ENCODE data around the gene CCNT1. TPM values are rescaled to one million over a fixed set of nuclear protein-coding genes. Genes with fewer than 3 reads are reported as not detected.
A peak's percentile ranks its signal among the peaks of the same experiment; 100 is the strongest.
"Not testable (repeated sequence)": the region's sequence is repeated elsewhere in the genome, so short reads cannot be mapped to it uniquely, and the experiment has no call there.

The CCNT1 gene
- total RNA-seq, result 27.3 TPM

DNA sequence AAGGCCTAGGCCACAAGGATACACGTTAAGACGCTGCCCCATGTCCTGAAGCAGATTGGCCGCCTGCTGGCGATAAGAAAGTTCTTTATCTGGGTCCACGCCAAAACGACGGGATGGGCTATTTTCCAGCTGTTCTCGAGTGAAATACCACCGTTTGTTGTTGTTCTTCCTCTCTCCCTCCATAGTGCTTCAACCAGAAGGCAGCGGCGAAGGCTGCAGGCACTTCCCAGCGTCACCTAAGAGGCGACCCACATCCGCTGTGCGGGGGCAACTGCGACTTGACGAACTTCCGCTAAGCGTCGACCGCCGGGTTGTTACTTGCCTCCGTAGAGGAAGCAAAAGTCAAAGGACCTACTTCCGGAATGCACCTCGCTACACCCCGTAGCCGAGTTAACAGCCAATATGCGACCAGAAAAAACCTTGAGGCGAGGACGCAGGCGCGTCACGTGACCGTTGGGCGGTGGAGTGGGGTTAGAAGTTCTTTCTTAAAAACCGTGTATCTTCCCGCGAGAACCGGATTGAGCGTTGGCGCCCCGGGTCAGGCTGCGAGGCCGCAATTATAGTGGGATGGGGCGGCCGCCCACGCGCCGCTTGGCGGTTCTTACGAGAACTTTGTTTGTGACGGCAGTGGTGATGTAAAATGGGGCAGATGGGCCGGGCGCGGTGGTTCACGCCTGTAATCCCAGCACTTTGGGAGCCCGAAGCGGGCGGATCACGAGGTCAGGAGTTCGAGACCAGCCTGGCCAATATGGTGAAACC, at the start of gene CCNT1:
CCNT1 (minus strand) TSS at position 215 of the 759 bp plus-strand sequence; CDS start at position 183, 32 bp downstream.
- peak; percentile 100 for DNase-seq

DNA sequence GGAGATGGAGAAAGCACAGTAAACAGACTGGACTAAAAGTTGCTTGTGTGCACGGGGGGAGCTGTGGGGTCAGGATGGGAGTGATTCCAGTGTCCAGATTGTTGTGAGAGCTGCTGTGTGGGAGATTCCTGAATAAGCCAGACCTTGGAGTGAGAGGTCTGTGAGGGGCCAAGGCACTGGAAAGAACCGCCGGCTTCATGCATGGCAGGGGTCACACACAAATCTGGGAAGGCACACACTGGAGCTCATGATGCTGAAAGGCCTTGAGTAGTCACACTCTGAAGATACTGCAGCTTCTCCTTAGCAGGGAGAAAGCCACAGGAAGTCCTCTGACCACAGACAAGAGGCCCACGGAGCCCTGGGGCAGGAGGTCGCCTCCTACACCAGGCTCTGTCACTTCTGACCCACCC, 49.3 kb upstream of the CCNT1 start:
- no peak for DNase-seq

DNA sequence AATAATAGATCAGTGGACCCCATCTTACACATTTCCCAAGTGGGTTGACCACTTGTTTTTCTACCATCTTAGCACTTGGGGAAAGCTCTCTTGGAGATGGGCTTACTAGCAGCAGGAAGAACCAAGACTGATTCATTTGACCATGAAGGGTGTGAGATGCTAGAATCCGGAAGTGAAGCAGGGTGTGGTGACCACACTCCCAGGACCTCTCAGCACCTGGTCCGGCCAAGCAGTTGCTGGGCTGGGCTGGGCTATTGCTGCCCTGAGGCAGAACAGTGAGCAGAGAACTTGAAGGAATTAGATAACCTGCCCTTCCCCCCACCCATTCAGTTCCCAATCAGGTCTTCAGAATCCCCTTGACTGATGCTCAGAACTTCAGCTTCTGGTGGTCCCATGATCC, 48.0 kb upstream of the CCNT1 start:
- no peak for DNase-seq

DNA sequence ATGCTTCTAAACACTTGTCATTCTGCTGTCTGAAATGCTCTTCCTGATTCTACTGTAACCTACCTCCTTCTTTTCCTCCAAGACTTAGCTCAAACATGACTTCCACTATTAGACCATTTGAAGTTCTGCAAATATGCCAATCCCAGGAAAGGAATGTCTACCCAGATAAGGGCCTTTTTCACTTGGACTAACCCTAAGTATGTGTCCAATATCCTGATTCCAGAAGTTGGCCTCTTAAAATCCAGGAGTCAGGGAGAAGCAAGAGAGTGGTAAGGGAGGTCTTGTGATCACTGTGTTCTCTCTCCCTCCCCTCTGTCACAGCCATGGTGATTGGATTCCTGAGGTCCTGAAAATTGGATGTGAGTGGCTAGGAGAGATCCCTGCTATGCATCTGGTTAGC, 42.2 kb upstream of the CCNT1 start:
- no peak for DNase-seq

DNA sequence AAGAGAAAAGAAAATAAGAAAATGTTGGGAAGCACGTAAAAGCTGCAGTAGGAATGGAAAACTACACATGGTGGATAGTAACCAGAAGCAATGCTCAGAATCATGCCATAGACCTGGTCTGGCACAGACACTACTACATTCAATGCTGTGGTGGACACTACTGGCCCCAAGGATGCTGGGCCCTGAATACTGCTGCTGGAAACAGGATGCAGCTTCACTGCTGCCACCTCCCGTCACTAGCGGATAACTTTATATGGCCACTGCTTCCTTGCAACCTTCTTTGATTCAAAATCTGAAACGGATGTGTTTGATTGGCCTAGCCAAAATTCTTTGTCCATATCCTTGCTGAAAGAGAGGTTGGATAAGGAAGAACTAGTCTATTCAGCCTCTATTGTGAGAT, 41.7 kb upstream of the CCNT1 start:
- DNase-seq, result no peak

DNA sequence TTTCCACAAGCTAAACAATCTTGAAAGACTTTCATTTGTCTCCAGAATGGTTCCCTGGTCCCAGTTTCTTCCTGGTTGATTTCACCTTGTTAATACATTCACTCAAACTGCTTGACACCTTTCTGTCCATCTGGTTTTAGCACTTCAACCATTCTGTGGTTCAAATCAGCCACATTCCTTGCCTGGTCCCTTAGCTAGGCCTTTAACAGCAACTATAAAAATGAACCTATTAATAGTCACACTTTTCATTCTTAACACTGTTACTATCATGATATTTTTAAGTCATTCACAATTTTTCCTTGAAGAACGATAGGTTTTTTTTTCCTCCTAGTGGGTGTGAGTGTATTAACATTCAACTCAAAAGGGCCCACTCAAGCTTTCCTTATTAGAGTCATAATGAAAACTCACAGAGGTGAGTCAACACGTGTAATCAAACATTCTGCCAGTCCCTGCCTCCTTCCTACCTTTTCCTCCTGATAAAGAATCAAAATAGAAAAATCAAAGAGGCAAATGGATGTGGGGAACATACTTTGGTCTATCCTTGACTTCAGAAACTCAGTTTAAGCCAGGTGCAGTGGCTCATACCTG, 34.4 kb upstream of the CCNT1 start:
- DNase-seq, result no peak

DNA sequence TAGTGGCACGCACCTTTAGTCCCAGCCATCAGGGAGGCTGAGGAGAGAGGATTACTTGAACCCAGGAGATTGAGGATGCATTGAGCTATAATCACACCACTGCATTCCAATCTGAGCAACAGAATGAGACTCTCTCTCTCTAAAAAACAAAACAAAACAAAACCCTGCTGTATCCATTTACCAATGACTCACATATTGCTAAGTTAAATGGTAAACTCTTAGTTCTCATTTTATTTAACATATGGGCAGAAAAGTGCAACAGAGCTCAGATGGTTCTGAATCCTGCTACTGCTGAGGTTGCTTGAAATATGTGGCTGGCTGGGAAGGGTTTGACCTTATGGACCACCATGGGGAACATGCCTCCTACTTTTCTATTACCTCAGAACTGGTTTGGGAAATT, 33.7 kb upstream of the CCNT1 start:
- DNase-seq, result no peak

DNA sequence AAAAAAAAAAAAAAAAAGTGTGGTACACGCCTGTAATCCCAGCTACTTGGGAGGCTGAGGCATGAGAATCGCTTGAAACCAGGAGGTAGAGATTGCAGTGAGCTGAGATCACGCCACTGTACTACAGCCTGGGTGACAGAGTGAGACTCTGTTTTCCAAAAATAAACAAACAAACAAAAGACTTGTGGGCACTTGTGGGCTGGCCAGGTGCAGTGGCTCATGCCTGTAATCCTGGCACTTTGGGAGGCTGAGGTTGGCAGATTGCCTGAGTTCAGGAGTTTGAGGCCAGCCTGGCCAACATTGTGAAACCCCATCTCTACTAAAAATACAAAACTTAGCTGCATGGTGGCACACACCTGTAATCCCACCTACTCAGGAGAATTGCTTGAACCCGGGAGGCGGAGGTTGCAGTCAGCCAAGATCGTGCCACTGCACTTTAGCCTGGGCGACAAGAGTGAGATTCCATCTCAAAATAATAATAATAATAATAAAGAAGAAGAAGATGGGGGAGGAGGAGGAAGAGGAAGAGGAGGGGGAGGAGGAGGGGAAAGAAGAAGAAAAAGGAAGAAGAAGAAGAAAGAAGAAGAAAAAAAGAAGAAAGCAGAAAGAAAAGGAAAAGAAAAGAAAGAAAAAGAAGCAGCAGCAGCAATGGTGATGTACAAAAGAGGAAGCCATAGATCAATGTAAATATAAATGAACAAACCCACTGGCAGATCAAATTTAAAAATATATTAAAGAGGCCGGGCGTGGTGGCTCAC, 27.9 kb upstream of the CCNT1 start:
- DNase-seq, result no peak

DNA sequence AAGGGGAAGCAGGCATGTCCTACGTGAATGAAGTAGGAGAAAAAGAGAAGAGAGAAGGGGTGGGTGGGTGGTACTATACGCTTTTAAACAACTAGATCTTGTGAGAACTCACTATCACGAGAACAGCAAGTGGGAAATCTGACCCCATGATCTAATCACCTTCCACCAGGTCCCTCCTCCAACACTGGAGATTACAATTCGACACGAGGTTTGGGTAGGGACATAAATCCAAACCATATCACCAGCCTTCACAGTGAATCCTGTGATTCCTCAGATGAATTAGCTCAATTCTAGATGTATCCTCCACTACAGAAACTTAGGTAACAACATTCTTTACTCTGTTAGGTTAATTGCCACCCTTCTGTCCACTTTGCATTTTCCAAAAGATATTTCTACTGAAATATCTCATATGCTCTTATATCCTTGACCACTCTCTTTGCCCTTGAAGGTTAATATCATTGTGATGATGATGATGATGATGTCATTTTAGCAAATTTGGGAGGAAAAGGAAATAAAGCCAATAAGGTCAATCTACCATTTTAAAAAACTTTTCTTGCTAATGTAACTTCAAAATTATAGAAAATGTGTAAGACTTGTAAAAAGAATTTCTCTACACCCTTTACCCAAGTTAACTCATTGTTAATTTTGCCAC, 23.2 kb upstream of the CCNT1 start:
- DNase-seq, result no peak

DNA sequence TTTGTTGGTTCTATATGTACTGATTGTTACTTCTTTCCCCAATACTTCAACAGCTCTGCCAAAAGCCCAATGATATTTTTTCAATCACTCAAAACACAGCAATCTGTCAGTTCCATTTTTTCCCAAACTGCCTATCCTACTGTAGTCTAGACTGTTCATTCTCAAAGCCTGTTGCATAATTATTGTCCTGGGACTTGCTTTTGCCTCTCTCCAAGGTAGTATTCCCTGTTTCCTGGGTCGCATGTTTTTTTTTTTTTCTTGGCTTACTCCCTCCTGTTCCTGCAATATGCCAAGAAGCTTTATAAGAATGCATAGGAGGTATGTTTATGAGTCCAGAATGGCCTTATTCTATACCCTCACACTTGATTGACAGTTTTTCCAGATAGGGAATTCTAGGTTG, 19.9 kb upstream of the CCNT1 start:
- DNase-seq, result no peak

DNA sequence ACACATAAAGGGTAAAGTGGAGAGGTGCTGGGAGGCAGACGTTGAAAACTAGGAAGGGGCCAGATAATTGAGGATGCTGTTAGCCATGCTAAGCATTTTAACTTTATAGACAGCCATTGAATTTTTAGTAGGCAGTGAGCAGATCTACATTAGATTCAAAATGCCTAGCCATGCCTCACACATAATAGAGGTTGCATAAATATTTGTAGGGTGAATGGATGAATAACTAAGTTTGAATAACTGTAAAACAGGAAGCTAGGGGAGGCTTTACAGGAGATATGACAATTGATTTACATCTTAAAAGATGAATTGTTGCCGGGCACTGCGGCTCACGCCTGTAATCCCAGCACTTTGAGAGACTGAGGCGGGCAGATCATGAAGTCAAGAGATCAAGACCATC, 12.3 kb upstream of the CCNT1 start:
- DNase-seq, result no peak

DNA sequence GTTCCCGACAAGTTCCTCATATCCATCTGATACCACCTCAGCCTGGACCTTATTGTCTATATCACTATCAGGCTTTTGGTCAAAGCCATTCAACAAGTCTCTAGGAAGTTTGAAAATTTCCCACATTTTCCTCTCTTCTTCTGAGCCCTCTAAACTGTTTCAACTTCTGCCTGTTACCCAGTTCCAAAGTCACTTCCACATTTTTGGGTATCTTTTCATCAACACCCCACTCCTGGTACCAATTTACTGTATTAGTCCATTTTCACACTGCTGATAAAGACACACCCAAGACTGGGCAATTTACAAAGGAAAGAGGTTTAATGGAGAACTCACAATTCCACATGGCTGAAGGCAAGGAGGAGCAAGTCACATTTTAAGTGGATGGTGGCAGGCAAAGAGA, 4.2 kb upstream of the CCNT1 start:
- not testable (repeated sequence) for DNase-seq

DNA sequence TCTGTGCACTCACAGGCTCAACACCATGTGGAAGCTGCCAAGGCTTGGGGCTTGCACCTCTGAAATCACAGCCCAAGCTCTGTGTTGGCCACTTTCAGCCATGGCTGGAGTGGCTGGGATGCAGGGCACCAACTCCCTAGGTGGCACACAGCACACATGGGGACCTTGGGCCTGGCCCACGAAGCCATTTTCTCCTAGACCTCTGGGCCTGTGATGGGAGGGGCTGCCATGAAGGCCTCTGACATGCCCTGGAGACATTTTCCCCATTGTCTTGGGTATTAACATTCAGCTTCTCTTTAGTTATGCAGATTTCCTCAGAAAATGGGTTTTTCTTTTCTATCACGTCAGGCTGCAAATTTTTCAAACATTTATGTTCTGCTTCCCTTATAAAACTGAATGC, 3.7 kb upstream of the CCNT1 start:
- DNase-seq, result not testable (repeated sequence)

DNA sequence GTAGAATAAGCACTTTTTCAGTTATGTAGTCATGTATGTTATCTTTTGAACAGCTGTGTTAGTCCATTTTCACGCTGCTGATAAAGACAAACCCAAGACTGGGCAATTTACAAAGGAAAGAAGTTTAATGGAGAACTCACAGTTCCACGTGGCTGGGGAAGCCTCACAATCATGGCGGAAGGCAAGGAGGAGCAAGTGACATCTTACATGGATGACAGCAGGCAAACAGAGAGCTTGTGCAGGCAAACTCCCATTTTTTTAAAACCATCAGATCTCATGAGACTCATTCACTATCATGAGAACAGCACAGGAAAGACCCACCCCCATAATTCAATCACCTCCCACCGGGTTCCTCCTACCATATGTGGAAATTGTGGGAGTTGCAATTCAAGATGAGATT, 2.5 kb upstream of the CCNT1 start:
- DNase-seq, result not testable (repeated sequence)

DNA sequence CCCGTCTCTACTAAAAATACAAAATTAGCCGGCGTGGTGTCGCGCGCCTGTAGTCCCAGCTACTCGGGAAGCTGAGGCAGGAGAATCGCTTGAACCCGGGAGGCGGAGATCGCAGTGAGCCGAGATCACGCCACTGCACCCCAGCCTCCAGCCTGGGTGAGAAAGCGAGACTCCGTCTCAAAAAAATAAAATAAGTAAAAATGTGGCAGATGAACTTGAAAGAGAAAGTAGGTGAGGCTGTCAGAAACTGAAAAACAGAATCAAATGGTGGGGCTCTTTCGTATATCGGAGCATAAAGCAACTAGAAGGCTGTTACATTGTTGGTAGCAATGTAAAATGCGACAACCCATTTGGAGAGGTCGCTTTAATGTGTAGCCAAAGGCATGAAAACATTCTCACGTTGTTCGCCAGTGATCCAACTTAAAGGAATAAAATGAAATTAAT, 767 bp upstream of the CCNT1 start:
- DNase-seq, result peak; percentile 18

DNA sequence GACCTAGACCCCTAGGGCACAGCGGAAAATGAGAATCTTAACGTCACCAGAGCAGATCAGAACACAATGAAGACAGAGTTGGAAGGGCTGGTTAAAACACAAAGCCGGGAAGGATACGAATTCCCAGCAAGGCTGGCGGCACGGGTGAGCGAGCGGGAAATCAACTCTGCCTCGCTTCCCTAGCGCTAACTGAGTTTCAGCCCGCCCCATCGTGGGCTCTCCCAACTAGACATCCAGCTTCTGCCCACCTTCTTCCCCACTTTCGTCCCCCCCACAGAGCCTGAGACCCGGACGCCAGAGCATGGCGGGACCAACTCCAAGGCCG, 377 bp downstream of the CCNT1 start:
- no peak for DNase-seq

DNA sequence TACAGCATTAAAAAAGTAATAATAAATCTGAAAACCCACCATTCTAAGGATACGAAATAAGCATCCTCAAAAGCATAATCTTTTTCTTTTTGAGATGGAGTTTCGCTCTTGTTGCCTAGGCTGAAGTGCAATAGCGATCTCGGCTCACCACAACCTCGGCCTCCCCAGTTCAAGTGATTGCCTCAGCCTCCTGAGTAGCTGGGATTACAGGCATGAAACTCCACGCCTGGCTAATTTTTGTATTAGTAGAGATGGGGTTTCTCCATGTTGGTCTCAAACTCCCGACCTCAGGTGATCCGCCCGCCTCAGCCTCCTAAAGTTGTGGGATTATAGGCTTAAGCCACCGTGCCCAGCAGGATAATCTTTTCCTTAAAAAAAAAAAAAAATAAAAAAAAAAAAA, 4.3 kb downstream of the CCNT1 start:
- no peak for DNase-seq

DNA sequence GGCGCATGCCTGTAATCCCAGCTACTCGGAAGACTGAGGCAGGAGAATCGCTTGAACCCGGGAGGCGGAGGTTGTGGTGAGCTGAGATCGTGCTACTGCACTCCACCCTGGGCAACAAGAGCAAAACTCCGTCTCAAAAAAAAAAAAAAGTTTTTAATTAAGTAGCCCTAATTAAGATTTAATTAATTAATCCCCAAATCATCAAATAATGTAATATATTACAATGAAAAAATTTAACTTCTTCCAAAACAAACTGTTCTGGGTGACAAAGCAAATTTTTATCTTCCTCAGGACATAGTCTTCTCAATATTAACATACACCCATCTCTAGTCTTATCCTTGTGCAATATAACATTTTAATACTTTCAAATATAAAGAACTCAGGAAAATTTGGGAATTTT, 17.7 kb downstream of the CCNT1 start:
- not testable (repeated sequence) for DNase-seq

DNA sequence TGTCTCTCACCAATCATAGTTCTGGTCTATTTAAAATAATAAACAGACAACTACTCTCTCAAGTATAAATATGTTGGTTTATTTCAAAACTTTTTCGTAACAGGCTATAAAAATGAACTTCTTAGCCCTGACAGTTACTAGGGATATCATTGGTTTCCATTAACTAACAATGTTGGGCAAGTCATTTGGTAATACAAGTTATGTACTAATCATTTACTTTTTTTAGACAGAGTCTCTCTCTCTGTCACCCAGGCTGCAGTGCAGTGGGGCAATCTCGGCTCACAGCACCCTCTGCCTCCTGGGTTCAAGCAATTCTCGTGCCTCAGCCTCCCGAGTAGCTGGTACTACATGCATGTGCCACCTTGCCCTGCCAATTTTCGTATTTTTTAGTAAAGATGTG, 19.9 kb downstream of the CCNT1 start:
- no peak for DNase-seq

DNA sequence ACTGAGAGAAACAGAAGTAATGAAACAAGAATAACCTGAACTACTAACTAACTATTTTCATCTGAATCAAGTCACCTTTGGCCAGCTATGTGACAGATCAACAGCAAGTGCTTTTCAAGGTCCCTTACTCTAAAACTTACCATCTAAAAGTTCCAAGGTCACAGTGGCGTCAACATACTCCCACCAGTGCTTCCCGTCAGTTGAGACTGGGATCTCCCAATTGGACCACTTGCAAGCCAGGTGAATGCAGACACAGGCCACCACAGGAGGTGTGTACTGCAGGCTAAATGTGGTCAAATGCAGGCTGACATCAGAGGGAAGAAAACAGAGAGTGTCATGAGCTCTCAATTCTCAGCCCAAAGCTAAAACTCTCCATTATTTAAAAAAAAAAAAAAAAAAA, 20.6 kb downstream of the CCNT1 start:
- no peak for DNase-seq

DNA sequence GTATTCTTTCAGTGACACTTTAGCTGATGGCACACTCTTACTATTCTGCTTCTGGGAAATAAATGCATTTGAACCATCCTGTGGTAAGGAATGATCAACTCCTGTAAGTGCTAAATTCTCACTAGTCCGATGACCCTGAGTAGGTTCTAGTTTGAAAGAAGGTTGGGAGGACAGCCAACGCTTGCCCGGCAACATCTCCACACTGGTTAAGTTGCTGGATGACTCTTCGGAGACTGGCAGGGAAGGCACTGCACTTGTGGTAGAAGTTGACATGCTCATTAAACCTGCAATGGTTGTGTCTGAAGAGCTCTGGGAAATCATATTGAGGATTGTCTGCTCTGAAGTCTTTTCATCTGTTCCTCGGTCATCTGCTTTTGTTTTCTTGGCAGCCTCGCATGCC, 22.5 kb downstream of the CCNT1 start:
- DNase-seq, result no peak

DNA sequence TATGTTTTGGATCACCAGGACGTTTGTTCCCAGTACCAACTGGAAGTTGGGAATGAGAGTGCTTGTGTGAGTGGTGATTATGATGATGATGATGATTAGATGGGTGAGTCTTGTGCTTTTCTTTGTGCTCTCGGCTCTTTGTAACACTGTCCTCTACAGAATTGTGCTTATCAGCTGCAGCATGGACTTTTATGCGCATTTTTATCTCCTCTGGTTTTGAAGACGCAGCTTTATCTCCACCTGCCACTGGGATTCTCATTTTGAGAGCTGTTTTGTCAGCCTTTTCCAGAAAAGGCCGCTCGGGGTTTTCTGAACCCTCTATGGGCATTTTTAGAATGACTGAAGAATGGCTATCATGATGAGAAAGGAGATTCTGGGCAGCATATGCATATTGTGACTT, 22.9 kb downstream of the CCNT1 start:
- no peak for DNase-seq

DNA sequence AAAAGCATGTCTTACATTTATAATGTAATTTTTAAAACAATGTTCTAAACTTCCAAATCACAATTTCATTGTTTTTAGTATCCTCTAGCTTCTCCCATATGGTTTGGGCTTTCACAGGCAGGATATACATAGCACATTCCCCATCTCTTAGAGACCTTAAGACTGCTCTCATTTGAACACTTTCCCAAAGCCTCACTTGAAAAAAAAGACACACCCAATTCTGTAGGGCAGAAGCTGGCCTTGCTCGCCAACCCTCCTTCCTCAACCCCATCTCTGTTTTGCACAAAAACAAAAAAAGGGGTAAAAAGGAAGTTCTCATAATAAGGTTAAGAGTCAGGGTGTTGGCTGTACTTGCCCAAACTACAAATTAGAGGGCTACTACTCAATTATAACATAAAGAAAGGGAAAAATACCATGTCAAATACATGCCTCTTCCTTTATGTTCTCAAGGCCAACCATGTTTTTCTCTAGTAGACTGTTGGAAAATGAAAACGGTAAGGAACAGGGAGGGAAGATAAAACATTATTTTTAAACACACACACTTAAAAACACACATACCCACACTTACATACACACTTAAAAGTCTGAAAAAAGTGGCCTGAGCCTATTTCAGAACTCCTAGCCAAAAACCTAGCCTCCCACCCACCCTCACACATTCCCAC, 24.6 kb downstream of the CCNT1 start:
- DNase-seq, result no peak

Data from tongue (tissue), 2 donors.